Astrocyte (in vitro differentiated cells and primary cell): ENCODE data around the gene PAPOLB. TPM values are rescaled to one million over a fixed set of nuclear protein-coding genes. Genes with fewer than 3 reads are reported as not detected.

Experiments
- DNase-seq: peaks from one replicate; pipeline ENCODE4 v3.0.0-alpha.2; 2010; ENCODE audit warnings: low read depth
- FAIRE-seq: peaks from 2 replicates; lab custom pipeline; 2011; peaks lifted over from hg19 to GRCh38; lab: Jason Lieb, UNC
- H2AFZ ChIP-seq: 2 replicates; pipeline ENCODE4 v1.6.0; 2012; ENCODE audit warnings: low read depth, low read length, inconsistent platforms
- H3K27ac ChIP-seq: 2 replicates; pipeline ENCODE4 v1.5.1; 2011; ENCODE audit warnings: low read depth, low read length, inconsistent platforms
- H3K27me3 ChIP-seq: 2 replicates; pipeline ENCODE4 v1.6.0; 2011; ENCODE audit warnings: low read length, inconsistent platforms; ENCODE audit not compliant: insufficient read depth
- H3K36me3 ChIP-seq: 2 replicates; pipeline ENCODE4 v1.5.1; 2011; ENCODE audit warnings: low read length, inconsistent platforms; ENCODE audit not compliant: insufficient read depth
- H3K4me1 ChIP-seq: 2 replicates; pipeline ENCODE4 v1.5.1; 2011; ENCODE audit warnings: low read length, inconsistent platforms; ENCODE audit not compliant: insufficient read depth
- H3K4me2 ChIP-seq: 2 replicates; pipeline ENCODE4 v1.6.0; 2012; ENCODE audit warnings: low read length, inconsistent platforms
- H3K4me3 ChIP-seq: 2 replicates; pipeline ENCODE4 v1.5.1; 2011; ENCODE audit warnings: low read depth, mild to moderate bottlenecking, low read length, inconsistent platforms; ENCODE audit not compliant: insufficient read depth
- H3K79me2 ChIP-seq: 2 replicates; pipeline ENCODE4 v1.6.0; 2012; ENCODE audit warnings: mild to moderate bottlenecking, low read length, inconsistent platforms; ENCODE audit not compliant: insufficient read depth
- H3K9ac ChIP-seq: 2 replicates; pipeline ENCODE4 v1.6.0; 2012; ENCODE audit warnings: mild to moderate bottlenecking, low read length, inconsistent platforms
- H3K9me3 ChIP-seq: 2 replicates; pipeline ENCODE4 v1.5.1; 2012; ENCODE audit warnings: low read depth, mild to moderate bottlenecking, low read length, inconsistent platforms; ENCODE audit not compliant: insufficient read depth
- H4K20me1 ChIP-seq: 2 replicates; pipeline ENCODE4 v1.6.0; 2012; ENCODE audit warnings: low read length, inconsistent platforms; ENCODE audit not compliant: insufficient read depth
- H3K27ac Mint-ChIP-seq: one replicate; pipeline ENCODE4 v1.8.0; 2021; ENCODE audit warnings: mild to moderate bottlenecking, mixed read lengths; ENCODE audit not compliant: unreplicated experiment
- H3K27me3 Mint-ChIP-seq: one replicate; pipeline ENCODE4 v1.8.0; 2021; ENCODE audit warnings: low read depth, mixed read lengths; ENCODE audit not compliant: unreplicated experiment
- H3K36me3 Mint-ChIP-seq: one replicate; pipeline ENCODE4 v1.8.0; 2021; ENCODE audit warnings: low read depth, mixed read lengths; ENCODE audit not compliant: unreplicated experiment
- H3K4me1 Mint-ChIP-seq: one replicate; pipeline ENCODE4 v1.8.0; 2021; ENCODE audit warnings: low read depth, mixed read lengths; ENCODE audit not compliant: unreplicated experiment
- H3K4me3 Mint-ChIP-seq: one replicate; pipeline ENCODE4 v1.8.0; 2021; ENCODE audit warnings: mild to moderate bottlenecking, moderate library complexity, mixed read lengths; ENCODE audit not compliant: unreplicated experiment
- H3K9me3 Mint-ChIP-seq: one replicate; pipeline ENCODE4 v1.8.0; 2021; ENCODE audit warnings: mild to moderate bottlenecking, mixed read lengths; ENCODE audit not compliant: unreplicated experiment
- CTCF ChIP-seq: IDR thresholded peaks from 2 replicates; pipeline ENCODE4 v1.5.1; 2011; ENCODE audit warnings: low read depth, mild to moderate bottlenecking, inconsistent platforms, low read length, moderate library complexity; ENCODE audit not compliant: insufficient read depth
- EZH2 ChIP-seq: IDR thresholded peaks from 2 replicates; pipeline ENCODE4 v1.6.1; 2012; ENCODE audit warnings: mild to moderate bottlenecking, low read length, inconsistent platforms; ENCODE audit not compliant: insufficient read depth
- total RNA-seq: library from RNA; stranded (reverse); gene quantifications from 2 replicates; pipeline ENCODE4 v1.2.1, GENCODE V29; 2021

The PAPOLB gene
- total RNA-seq, 1 donor from 2014 or later, result not detected

GRCh38 chr7:4837803-4838625 is 23.8 kb downstream of the PAPOLB start:
- no peaks in the 10 kb centered on the region for H3K36me3 Mint-ChIP-seq
- no peak overlapping the region for H3K9ac ChIP-seq
- H3K9me3 ChIP-seq, result no peaks in the 10 kb centered on the region
- no peaks in the 10 kb centered on the region for H3K36me3 ChIP-seq
- no peak for FAIRE-seq
- peaks cover 8% of the 10 kb centered on the region for H3K27me3 Mint-ChIP-seq
- H3K4me3 ChIP-seq, result no peak overlapping the region
- no peaks in the 10 kb centered on the region for H3K9me3 Mint-ChIP-seq
- H3K27me3 ChIP-seq, result no peaks in the 10 kb centered on the region
- H2AFZ ChIP-seq, result no peak overlapping the region
- peaks cover 6% of the 10 kb centered on the region for H3K4me1 Mint-ChIP-seq
- no peaks in the 10 kb centered on the region for H4K20me1 ChIP-seq
- no peak overlapping the region for H3K27ac ChIP-seq
- H3K4me1 ChIP-seq, result no peaks in the 10 kb centered on the region
- H3K4me2 ChIP-seq, result no peak overlapping the region
- no peak for DNase-seq
- H3K79me2 ChIP-seq, result no peaks in the 10 kb centered on the region
- H3K4me3 Mint-ChIP-seq, result no peak overlapping the region
- H3K27ac Mint-ChIP-seq, result no peak overlapping the region
- TF ChIP-seq CTCF, result no peak
- TF ChIP-seq EZH2, result no peak

- no peak overlapping the region for H2AFZ ChIP-seq
- H3K27me3 ChIP-seq, result no peaks in the 10 kb centered on the region
- H3K4me3 Mint-ChIP-seq, result no peak overlapping the region
- H3K27me3 Mint-ChIP-seq, result peaks cover 11% of the 10 kb centered on the region
- no peaks in the 10 kb centered on the region for H3K36me3 ChIP-seq
- no peaks in the 10 kb centered on the region for H3K36me3 Mint-ChIP-seq
- no peak overlapping the region for H3K4me3 ChIP-seq
- no peaks in the 10 kb centered on the region for H3K4me1 ChIP-seq
- FAIRE-seq (no peak), DNase-seq (no peak)
- no peak for TF ChIP-seq EZH2
- TF ChIP-seq CTCF, result no peak
- no peak overlapping the region for H3K4me2 ChIP-seq
- no peak overlapping the region for H3K27ac Mint-ChIP-seq
- H3K9me3 Mint-ChIP-seq, result no peaks in the 10 kb centered on the region
- H3K9ac ChIP-seq, result no peak overlapping the region
- no peaks in the 10 kb centered on the region for H4K20me1 ChIP-seq
- H3K79me2 ChIP-seq, result no peaks in the 10 kb centered on the region
- no peak overlapping the region for H3K27ac ChIP-seq
- peaks cover 6% of the 10 kb centered on the region for H3K4me1 Mint-ChIP-seq
- H3K9me3 ChIP-seq, result no peaks in the 10 kb centered on the region
Observed at GRCh38 chr7:4837041-4837802, 24.6 kb downstream of the PAPOLB start.
